Tibial nerve (tissue), 4 donors: ENCODE measurements around the gene ITPKC.

Experiments
- EP300 ChIP-seq, 2 donors: sonication (generic); formaldehyde crosslinking; IDR thresholded peaks; one replicate each; pipeline ENCODE4 v1.6.1; 2017; ENCODE audit warnings: antibody characterized with exemption in 2 of 2, mild to moderate bottlenecking in 1 of 2
- TF ChIP-seq, protein P1 (sequence below), 5 experiments: fragments of 200-600 bp in 3 of 5; fragments of 450-650 bp in 2 of 5; sonication (generic) in 3 of 5; IDR thresholded peaks; one replicate each; pipeline ENCODE4 v1.5.1; 2016 to 2019; ENCODE audit warnings: antibody characterized with exemption in 5 of 5, mild to moderate bottlenecking in 3 of 5, moderate library complexity in 2 of 5

DNA sequence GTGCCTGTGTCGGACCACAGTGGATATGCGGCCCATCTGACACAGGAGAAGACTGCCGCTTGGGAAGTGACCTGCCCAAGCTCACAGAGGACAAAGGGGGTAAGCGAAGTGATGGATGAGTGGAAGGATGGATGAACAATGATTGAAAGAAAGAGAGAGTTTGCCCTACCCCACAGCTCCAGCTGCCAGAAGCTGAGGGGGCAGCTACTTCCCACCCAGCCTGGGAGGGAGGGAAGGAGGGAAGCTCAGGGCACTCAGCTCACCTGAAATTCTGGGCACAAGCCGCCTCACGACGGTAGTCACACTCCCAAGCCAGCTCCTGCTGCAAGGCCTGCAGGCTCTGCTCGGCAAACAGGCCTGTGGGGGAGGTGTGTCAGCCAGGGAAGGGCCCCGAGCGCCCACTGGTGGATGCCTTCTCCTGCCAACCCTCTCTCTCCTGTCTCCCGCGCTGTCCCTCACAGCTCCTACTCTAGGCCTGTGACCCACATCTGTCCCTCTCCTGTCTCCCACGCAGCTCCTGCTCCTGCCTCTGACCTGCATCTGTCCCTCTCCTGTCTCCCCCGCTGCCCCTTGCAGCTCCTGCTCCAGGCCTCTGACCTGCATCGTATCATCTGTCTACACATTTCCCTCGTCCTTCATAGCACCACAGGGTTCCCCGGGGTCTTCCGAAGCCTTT, 14.4 kb upstream of the ITPKC start:
- no peak for TF ChIP-seq EP300 (IDR thresholded peaks at IDR 0.05)
- TF ChIP-seq, protein P1, sequence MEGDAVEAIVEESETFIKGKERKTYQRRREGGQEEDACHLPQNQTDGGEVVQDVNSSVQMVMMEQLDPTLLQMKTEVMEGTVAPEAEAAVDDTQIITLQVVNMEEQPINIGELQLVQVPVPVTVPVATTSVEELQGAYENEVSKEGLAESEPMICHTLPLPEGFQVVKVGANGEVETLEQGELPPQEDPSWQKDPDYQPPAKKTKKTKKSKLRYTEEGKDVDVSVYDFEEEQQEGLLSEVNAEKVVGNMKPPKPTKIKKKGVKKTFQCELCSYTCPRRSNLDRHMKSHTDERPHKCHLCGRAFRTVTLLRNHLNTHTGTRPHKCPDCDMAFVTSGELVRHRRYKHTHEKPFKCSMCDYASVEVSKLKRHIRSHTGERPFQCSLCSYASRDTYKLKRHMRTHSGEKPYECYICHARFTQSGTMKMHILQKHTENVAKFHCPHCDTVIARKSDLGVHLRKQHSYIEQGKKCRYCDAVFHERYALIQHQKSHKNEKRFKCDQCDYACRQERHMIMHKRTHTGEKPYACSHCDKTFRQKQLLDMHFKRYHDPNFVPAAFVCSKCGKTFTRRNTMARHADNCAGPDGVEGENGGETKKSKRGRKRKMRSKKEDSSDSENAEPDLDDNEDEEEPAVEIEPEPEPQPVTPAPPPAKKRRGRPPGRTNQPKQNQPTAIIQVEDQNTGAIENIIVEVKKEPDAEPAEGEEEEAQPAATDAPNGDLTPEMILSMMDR (IDR thresholded peaks at IDR 0.05), result peak in 4 of 5 experiments; percentile 5 to 31 (median 24)
